NK-92 (cell line): ENCODE results near the gene PLA2G5.

Experiments
- DNase-seq: peaks from one replicate; lab custom pipeline; 2025; ENCODE audit not compliant: unreplicated experiment; lab: John Stamatoyannopoulos, UW

The PLA2G5 gene

GRCh38 chr1:20063861-20064292, 6.1 kb upstream of the PLA2G5 start:
- DNase-seq, result no peak

GRCh38 chr1:20068722-20069121, 1.3 kb upstream of the PLA2G5 start:
- no peak for DNase-seq

- DNase-seq, result no peak
Measured at GRCh38 chr1:20070357-20070756, 363 bp downstream of the PLA2G5 start.

- DNase-seq, result no peak
Measured at GRCh38 chr1:20071416-20071815, 1.4 kb downstream of the PLA2G5 start.

- DNase-seq, result no peak
Measured at GRCh38 chr1:20072771-20073170, 2.8 kb downstream of the PLA2G5 start.

GRCh38 chr1:20073256-20073655, 3.3 kb downstream of the PLA2G5 start:
- no peak for DNase-seq

- DNase-seq, result no peak
Measured at GRCh38 chr1:20074055-20074724, 4.2 kb downstream of the PLA2G5 start.

GRCh38 chr1:20074725-20075171, 4.8 kb downstream of the PLA2G5 start:
- DNase-seq, result no peak

GRCh38 chr1:20075345-20075744, 5.4 kb downstream of the PLA2G5 start:
- DNase-seq, result no peak

- no peak for DNase-seq
Measured at GRCh38 chr1:20076223-20076622, 6.2 kb downstream of the PLA2G5 start.

GRCh38 chr1:20076710-20077461, 6.9 kb downstream of the PLA2G5 start:
- DNase-seq, result no peak

- DNase-seq, result no peak
Measured at GRCh38 chr1:20078171-20078651, 8.2 kb downstream of the PLA2G5 start.

GRCh38 chr1:20078711-20079110, 8.7 kb downstream of the PLA2G5 start:
- DNase-seq, result no peak

- no peak for DNase-seq
Measured at GRCh38 chr1:20079661-20080305, 9.8 kb downstream of the PLA2G5 start.

- no peak for DNase-seq
Measured at GRCh38 chr1:20080441-20081352, 10.7 kb downstream of the PLA2G5 start.

- no peak for DNase-seq
Measured at GRCh38 chr1:20081353-20081810, 11.4 kb downstream of the PLA2G5 start.

GRCh38 chr1:20082772-20083171, 12.8 kb downstream of the PLA2G5 start:
- no peak for DNase-seq

GRCh38 chr1:20083178-20083944, 13.4 kb downstream of the PLA2G5 start:
- no peak for DNase-seq

GRCh38 chr1:20086800-20087199, 16.8 kb downstream of the PLA2G5 start:
- DNase-seq, result no peak

- no peak for DNase-seq
Measured at GRCh38 chr1:20087668-20088067, 17.7 kb downstream of the PLA2G5 start.
